ENCODE data around the gene CPSF4.
A peak's percentile ranks its signal among the peaks of the same experiment; 100 is the strongest.
"Not testable (repeated sequence)": the region's sequence is repeated elsewhere in the genome, so short reads cannot be mapped to it uniquely, and the experiment has no call there.

The CPSF4 gene

DNA sequence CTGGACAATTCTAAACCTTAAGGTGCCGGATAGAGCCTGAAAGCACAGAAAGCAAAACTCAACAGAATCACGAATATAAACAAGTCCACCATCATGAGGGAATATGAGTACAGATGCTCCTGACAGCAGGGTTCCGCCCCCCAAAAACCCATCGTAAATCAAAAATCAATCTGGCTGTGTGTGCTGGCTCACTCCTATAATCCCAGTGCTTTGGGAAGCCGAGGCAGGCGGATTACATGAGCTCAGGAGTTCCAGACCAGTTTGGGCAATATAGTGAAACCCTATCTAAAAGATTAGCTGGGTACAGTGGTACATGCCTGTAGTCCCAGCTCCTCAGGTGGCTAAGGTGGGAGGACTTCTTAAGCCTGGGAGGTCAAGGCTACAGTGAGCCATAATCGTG, 17.8 kb upstream of the CPSF4 start:
- H3K4me1 Mint-ChIP-seq (ENCODE audit: low read depth) = peaks cover 4% of the 10 kb centered on the region
- no peaks in the 10 kb centered on the region for H3K9me3 Mint-ChIP-seq (ENCODE audit: low read depth)
- H3K27me3 Mint-ChIP-seq = no peaks in the 10 kb centered on the region
- H3K36me3 Mint-ChIP-seq = peaks cover 2% of the 10 kb centered on the region
- no peak overlapping the region for H3K4me3 Mint-ChIP-seq
- no peak overlapping the region for H3K27ac Mint-ChIP-seq

DNA sequence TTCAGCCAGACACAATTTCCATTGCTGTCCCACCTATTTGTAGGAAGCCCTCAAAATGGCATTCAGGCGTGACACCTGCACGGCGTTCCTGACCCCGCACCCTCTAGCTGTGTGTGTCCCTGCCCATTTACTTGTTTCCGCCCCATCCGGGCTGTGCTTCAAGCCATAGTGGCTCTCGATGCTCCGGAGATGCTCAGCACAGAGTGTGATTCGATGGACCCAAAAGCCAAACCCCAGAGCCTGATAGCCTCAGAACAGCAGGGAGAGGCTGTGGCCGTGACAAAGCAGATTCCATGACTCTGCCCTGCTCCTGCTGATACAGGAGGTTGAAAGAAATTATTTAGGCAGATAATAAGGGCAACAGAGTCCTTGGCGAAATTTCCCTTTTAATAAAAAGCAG, 16.6 kb upstream of the CPSF4 start:
- Mint-ChIP-seq H3K27ac (no peak overlapping the region), H3K36me3 (no peaks in the 10 kb centered on the region), H3K4me3 (no peak overlapping the region), H3K9me3 (ENCODE audit: low read depth) (no peaks in the 10 kb centered on the region), H3K4me1 (ENCODE audit: low read depth) (peaks cover 2% of the 10 kb centered on the region), H3K27me3 (no peaks in the 10 kb centered on the region)

DNA sequence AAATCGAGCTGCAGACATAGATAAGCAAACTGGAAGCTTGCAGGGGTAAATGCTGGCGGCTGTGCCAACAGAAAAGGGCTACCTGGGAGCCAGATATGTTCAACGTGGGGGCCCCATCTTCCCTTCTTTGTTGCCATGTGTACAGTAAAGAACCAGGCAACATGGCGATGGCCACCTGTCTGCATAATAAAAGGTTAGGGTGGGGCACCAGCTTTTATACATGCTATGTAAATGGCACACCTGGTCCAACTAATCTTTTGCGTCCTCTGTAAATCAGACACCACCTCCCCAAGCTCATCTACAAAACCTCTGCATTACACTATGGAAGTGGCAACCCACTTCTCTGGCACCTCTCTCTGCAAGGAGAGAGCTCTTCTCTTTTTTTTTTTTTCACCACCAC, 16.1 kb upstream of the CPSF4 start:
- H3K4me3 Mint-ChIP-seq = no peak overlapping the region

DNA sequence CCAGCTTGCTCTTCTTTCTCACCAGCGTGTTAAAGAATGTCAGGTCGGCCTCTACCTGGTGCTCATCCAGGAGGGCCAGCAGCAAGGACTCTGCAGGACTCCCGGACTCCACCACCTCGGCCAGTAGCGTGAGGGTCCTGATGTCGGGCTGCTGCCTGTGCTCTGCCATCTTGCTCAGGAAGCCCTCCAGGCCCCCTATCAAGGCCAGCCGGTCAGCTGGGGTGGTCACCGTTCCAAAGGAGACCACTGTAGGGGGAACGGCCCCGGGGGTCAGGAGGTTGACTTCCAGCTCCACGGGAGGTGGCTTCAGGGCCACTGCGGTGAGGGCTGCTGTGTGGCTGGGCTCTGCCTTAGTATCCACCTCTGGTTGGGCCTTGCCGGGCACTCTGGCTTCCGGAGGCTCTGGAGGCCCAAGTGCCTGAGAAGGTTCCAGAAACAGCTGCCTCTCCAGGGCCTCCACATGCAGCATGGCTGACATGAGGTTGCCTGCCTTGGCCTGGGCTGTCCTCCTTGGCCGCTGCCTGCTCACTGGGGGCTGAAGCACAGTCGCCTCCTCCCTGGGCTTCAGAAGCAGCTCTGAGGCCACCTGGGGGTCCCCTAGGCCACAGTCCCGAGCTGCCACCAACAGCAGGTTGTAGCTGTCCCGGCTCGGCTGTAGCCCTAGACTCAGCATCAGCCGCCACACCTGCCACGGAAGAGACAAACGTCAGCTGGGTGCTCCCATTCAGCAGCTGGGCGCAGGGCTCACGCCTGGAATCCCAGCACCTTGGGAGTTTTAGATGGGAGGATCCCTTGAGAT, 13.6 kb upstream of the CPSF4 start:
- Mint-ChIP-seq H3K27me3 (no peaks in the 10 kb centered on the region), H3K27ac (no peak overlapping the region), H3K4me3 (no peak overlapping the region), H3K36me3 (no peaks in the 10 kb centered on the region), H3K9me3 (ENCODE audit: low read depth) (no peaks in the 10 kb centered on the region), H3K4me1 (ENCODE audit: low read depth) (no peaks in the 10 kb centered on the region)

More for the DNA sequence above, 16.1 kb upstream of the CPSF4 start:
- Mint-ChIP-seq H3K27me3 (no peaks in the 10 kb centered on the region), H3K36me3 (no peaks in the 10 kb centered on the region), H3K27ac (no peak overlapping the region), H3K4me1 (ENCODE audit: low read depth) (no peaks in the 10 kb centered on the region), H3K9me3 (ENCODE audit: low read depth) (no peaks in the 10 kb centered on the region)

DNA sequence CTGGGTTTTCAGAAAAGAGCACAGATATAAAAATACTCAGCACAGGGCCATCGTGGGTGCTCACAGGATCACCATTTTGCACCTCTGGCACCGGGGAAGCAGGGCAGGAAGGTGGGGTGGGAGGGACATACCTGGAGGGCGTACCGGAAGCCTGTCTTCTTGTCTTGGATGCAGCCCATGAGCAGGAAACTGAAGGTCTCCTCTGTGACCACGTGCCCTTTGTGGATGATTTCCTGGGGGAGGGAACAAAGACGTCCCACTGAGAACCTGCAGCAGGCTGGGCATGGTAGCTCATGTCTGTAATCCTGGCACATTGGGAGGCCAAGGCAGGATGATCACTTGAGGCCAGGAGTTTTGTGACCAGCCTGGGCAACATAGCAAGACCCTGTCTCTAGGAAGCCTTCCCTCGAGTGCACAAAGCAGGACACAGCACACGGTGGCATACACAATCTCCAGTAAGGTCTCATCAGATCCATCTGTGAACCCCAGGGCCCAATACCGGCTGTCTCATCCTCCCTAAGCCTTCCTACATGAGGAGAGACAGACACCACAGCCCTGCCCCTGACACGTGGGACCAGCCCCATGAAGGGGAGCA, 9.7 kb upstream of the CPSF4 start:
- Mint-ChIP-seq H3K27me3 (no peaks in the 10 kb centered on the region), H3K4me1 (ENCODE audit: low read depth) (no peaks in the 10 kb centered on the region), H3K36me3 (peaks cover 4% of the 10 kb centered on the region), H3K4me3 (no peak overlapping the region), H3K27ac (no peak overlapping the region), H3K9me3 (ENCODE audit: low read depth) (no peaks in the 10 kb centered on the region)

DNA sequence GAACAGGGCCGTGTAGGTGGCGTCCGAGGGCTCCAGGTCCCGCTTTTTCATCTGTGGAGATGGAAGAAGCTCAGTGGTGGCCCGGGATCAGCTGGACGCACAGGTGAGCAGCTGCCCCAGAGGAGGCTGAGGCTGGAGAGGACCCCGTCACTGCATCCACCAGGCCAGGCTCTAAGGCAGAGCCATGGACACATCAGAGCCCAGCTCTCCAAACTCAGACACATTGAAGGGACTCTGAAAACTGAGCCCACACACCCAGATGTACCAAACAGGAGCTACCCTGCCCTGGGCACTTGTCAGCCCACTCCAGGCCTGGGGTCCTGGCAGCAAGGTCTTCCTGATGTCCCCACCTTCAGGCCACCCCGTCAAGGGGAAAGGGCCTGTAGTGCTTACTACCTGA, 9.0 kb upstream of the CPSF4 start:
- Mint-ChIP-seq H3K9me3 (ENCODE audit: low read depth) (no peaks in the 10 kb centered on the region), H3K27ac (no peak overlapping the region), H3K4me1 (ENCODE audit: low read depth) (no peaks in the 10 kb centered on the region), H3K4me3 (no peak overlapping the region), H3K36me3 (peaks cover 4% of the 10 kb centered on the region), H3K27me3 (no peaks in the 10 kb centered on the region)

DNA sequence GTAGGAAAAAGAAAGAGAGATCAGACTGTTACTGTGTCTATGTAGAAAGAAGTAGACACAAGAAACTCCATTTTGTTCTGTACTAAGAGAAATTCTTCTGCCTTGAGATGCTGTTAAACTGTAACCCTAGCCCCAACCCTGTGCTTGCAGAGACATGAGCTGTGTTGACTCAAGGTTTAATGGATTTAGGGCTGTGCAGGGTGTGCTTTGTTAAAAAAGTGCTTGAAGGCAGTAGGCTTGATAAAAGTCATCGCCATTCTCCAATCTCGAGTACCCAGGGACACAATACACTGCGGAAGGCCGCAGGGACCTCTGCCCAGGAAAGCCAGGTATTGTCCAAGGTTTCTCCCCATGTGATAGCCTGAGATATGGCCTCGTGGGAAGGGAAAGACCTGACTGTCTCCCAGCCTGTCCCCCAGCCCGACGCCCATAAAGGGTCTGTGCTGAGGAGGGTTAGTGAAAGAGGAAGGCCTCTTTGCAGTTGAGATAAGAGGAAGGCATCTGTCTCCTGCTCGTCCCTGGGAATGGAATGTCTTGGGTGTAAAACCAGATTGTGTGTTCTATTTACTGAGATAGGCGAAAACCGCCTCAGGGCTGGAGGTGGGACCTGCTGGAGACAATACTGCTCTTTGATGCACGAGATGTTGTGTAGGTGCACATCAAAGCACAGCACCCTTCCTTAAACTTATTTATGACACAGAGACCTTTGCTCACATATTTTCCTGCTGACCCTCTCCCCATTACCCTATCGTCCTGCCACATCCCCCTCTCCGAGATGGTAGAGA, 6.8 kb upstream of the CPSF4 start:
- not testable (repeated sequence) for H3K36me3 Mint-ChIP-seq; H3K4me3 Mint-ChIP-seq; H3K27ac Mint-ChIP-seq; H3K4me1 Mint-ChIP-seq (ENCODE audit: low read depth); H3K9me3 Mint-ChIP-seq (ENCODE audit: low read depth); H3K27me3 Mint-ChIP-seq

DNA sequence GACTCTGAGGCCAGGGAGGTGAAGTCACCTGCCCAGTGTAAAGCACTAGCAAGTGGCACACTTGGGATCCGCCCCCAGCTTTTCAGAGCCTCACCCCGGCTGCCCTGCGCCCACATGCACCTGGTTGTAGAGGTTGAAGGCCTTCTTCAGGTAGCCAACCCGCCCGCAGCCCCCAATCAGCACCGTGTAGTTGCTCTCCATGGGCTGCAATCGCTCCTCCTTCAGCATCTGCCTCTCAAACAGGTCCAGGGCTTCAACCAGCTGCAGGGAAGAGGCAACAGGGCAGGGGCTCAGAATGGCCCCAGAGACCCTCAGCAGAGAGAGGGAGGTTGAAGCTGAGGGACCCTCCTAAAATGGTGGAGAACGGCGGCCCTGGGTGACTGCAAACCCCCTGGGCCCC, 5.6 kb upstream of the CPSF4 start:
- peaks cover 4% of the 10 kb centered on the region for H3K36me3 Mint-ChIP-seq
- no peak overlapping the region for H3K4me3 Mint-ChIP-seq
- no peaks in the 10 kb centered on the region for H3K27me3 Mint-ChIP-seq
- peaks cover 13% of the 10 kb centered on the region for H3K4me1 Mint-ChIP-seq (ENCODE audit: low read depth)
- no peaks in the 10 kb centered on the region for H3K9me3 Mint-ChIP-seq (ENCODE audit: low read depth)
- no peak overlapping the region for H3K27ac Mint-ChIP-seq

DNA sequence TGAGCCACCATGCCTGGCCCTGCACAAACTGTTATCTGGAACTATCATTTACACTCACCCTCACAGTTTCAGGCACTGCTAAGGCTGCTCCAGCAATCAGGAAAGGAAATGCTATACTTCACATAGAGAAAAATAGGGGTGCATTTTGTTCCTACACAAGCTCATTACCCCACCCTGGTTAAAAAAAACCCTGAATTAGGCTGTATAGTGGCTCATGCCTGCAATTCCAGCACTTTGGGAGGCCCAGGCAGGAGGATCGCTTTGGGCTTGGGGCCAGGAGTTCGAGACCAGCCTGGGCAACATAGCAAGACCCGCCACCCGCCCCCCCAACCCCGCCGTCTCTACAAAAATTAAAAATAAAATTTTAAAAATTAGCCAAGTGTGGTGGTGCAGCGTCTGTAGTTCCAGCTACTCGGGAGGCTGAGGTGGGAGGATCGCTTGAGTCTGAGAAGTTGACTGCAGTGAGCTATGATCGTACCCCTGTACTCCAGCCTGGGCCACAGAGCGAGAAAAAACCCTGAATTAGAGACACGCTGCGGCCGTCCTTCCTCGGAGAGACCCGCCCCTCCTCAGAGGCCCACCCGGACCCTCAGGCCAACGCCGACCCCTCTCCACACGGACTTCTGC, 684 bp upstream of the CPSF4 start:
- peak overlapping the region; percentile 96 for H3K27ac Mint-ChIP-seq
- no peaks in the 10 kb centered on the region for H3K9me3 Mint-ChIP-seq (ENCODE audit: low read depth)
- peak overlapping the region; percentile 97 for H3K4me3 Mint-ChIP-seq
- H3K27me3 Mint-ChIP-seq = no peaks in the 10 kb centered on the region
- peaks cover 32% of the 10 kb centered on the region for H3K4me1 Mint-ChIP-seq (ENCODE audit: low read depth)
- H3K36me3 Mint-ChIP-seq = peaks cover 3% of the 10 kb centered on the region

DNA sequence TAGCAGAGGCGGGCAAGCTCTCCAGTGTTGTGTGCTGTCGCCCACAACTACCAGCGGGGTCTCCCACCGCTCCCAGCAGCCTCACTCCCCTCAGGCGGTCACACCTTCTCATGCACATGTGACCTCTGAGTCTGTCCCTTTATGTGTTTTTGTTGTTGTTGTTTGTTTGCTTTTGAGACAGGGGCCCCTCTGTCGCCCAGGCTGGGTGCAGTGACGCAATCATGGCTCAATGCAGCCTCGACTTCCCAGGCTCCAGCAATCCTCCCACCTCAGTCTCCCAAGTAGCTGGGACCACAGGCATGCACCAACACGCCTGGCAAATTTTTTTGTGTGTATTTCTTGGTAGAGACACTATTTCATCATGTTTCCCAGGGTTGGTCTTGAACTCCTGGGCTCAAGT, 1.5 kb downstream of the CPSF4 start:
- Mint-ChIP-seq H3K9me3 (ENCODE audit: low read depth) (no peaks in the 10 kb centered on the region), H3K27me3 (no peaks in the 10 kb centered on the region), H3K27ac (no peak overlapping the region), H3K4me1 (ENCODE audit: low read depth) (peaks cover 34% of the 10 kb centered on the region), H3K36me3 (peaks cover 6% of the 10 kb centered on the region), H3K4me3 (peak overlapping the region; percentile 97)

DNA sequence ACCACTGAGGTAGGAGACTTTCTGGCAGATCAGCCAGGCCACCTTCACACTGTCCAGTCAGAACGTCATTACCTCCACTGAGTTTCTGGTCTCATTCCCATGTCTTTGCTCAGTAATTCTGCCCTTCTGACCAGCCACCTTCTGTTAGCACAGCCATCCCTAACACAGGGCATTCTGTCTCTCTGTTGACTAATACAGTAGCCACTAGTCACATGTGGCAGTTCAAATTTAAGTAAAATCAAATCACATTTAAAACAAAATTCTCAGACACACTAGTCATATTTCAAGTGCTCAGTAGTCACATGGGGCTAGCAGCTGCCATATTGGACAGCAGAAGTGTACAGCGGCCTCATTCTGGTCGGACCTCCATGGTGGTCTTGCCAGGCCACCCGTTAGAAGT, 7.4 kb downstream of the CPSF4 start:
- Mint-ChIP-seq H3K36me3 (peaks cover 6% of the 10 kb centered on the region), H3K27ac (no peak overlapping the region), H3K4me3 (no peak overlapping the region), H3K27me3 (no peaks in the 10 kb centered on the region), H3K4me1 (ENCODE audit: low read depth) (peaks cover 9% of the 10 kb centered on the region), H3K9me3 (ENCODE audit: low read depth) (no peaks in the 10 kb centered on the region)

DNA sequence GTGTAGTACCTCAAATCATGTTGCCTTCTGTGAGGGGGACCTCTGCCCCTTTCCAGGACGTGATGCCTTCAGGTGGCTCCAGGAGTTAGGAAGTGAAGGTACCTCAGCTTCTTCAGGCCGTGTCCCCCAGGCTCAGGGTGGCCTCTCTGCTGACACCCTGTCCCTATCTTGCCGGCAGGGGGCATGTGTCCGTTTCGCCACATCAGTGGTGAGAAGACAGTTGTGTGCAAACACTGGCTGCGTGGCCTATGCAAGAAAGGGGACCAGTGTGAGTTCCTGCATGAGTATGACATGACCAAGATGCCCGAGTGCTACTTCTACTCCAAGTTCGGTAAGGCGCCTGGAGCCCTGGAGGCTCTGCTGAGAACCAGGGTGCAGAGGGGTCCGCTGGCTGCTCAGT, 9.2 kb downstream of the CPSF4 start:
- Mint-ChIP-seq H3K9me3 (ENCODE audit: low read depth) (no peaks in the 10 kb centered on the region), H3K4me3 (no peak overlapping the region), H3K27ac (no peak overlapping the region), H3K4me1 (ENCODE audit: low read depth) (peaks cover 3% of the 10 kb centered on the region), H3K27me3 (no peaks in the 10 kb centered on the region), H3K36me3 (peaks cover 4% of the 10 kb centered on the region)

DNA sequence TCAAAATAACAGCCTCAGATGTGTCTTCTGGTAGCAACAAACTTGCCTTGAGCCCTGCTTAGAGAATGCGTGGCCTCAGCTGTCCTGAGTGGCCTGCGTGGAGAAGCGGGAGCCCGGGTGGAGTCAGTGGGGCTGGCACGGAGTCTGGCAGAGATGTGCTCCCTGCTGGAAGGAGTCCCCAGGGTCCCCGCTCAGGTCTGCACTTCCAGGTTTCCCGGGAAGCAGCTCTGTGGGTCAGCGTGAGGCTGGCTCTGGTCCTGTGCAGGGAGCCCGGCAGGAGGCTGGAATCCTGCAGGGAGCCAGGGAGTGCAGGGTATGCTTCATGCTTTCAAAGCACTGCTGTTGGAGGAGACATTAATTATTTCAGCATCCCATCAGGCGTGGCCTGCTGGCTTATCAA, 10.1 kb downstream of the CPSF4 start:
- no peak overlapping the region for H3K4me3 Mint-ChIP-seq
- no peaks in the 10 kb centered on the region for H3K36me3 Mint-ChIP-seq
- no peaks in the 10 kb centered on the region for H3K9me3 Mint-ChIP-seq (ENCODE audit: low read depth)
- no peak overlapping the region for H3K27ac Mint-ChIP-seq
- H3K27me3 Mint-ChIP-seq = no peaks in the 10 kb centered on the region
- H3K4me1 Mint-ChIP-seq (ENCODE audit: low read depth) = no peaks in the 10 kb centered on the region

DNA sequence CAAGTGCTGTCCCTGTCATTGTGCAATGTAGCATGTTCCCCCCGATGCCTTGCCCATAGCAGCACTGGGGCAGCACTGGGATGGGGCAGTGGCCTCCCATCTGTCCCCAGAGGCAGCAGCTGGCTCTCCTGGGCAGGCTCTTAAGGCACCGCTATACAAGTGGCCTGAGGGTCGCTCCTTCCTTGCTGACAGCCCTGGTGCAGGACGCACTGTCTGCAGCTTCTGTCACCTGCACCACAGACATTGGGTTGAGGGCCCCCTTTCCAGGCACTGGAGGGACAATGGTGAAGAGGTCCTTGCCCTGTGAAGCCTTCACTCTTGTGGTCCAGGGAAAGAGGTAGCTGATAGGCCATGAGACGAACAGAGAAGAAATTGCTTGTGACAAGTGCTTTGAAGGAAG, 10.6 kb downstream of the CPSF4 start:
- no peaks in the 10 kb centered on the region for H3K4me1 Mint-ChIP-seq (ENCODE audit: low read depth)
- no peaks in the 10 kb centered on the region for H3K36me3 Mint-ChIP-seq
- no peak overlapping the region for H3K4me3 Mint-ChIP-seq
- H3K27ac Mint-ChIP-seq = no peak overlapping the region
- H3K27me3 Mint-ChIP-seq = no peaks in the 10 kb centered on the region
- H3K9me3 Mint-ChIP-seq (ENCODE audit: low read depth) = no peaks in the 10 kb centered on the region

DNA sequence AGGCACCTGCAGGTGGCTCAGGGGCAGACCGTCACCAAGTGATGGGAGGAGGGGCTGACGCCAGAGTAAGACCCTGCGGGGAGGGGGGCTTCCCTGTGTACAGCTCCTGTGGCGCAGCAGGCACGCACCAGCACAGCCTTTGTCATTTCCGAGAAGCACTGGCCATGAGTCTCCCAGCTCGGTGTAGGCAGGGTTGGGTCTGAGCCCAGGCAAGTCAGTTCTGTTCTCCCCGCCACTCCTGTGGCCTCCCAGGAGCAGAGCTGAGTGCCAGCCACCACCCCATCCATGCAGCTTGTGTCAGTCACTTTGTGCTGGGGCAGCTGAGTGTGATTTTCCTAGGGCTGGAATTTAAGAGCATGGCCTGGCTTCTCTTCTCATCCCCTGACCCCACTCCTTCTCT, 13.2 kb downstream of the CPSF4 start:
- Mint-ChIP-seq H3K27ac (no peak overlapping the region), H3K27me3 (no peaks in the 10 kb centered on the region), H3K36me3 (no peaks in the 10 kb centered on the region), H3K4me1 (ENCODE audit: low read depth) (no peaks in the 10 kb centered on the region), H3K4me3 (no peak overlapping the region), H3K9me3 (ENCODE audit: low read depth) (no peaks in the 10 kb centered on the region)

Data from activated naive CD8-positive, alpha-beta T cell (primary cell).